Smooth muscle cell (in vitro differentiated cells): ENCODE results near the gene ATG4B. TPM values are rescaled to one million over a fixed set of nuclear protein-coding genes. Genes with fewer than 3 reads are reported as not detected.

ENCODE experiments used
- DNase-seq: peaks from one replicate; lab custom pipeline; 2025; ENCODE audit not compliant: unreplicated experiment; lab: John Stamatoyannopoulos, UW
- H2AFZ ChIP-seq: fragments of 200-600 bp; sonication (generic); 2 replicates; pipeline ENCODE4 v1.6.0; 2016; ENCODE audit warnings: antibody characterized with exemption, low read depth, mild to moderate bottlenecking
- H3F3A ChIP-seq: fragments of 200-600 bp; sonication (generic); 2 replicates; pipeline ENCODE4 v1.6.0; 2017; ENCODE audit warnings: antibody characterized with exemption, low read depth
- H3K27ac ChIP-seq: fragments of 200-600 bp; sonication (generic); 2 replicates; pipeline ENCODE4 v1.5.1; 2016; ENCODE audit warnings: low read depth, mild to moderate bottlenecking
- H3K27me3 ChIP-seq: fragments of 200-600 bp; sonication (generic); 2 replicates; pipeline ENCODE4 v1.6.1; 2016; ENCODE audit warnings: low read depth, mild to moderate bottlenecking
- H3K36me3 ChIP-seq: fragments of 200-600 bp; sonication (generic); 2 replicates; pipeline ENCODE4 v1.5.1; 2016; ENCODE audit warnings: low read depth
- H3K4me1 ChIP-seq: fragments of 200-600 bp; sonication (generic); 2 replicates; pipeline ENCODE4 v1.5.1; 2016; ENCODE audit warnings: low read depth
- H3K4me2 ChIP-seq: fragments of 200-600 bp; sonication (generic); 2 replicates; pipeline ENCODE4 v1.6.0; 2016; ENCODE audit warnings: mild to moderate bottlenecking
- H3K4me3 ChIP-seq: fragments of 200-600 bp; sonication (generic); 2 replicates; pipeline ENCODE4 v1.5.1; 2016; ENCODE audit warnings: mild to moderate bottlenecking
- H3K79me2 ChIP-seq: fragments of 200-600 bp; sonication (generic); 2 replicates; pipeline ENCODE4 v1.6.0; 2016; ENCODE audit warnings: low read depth, mild to moderate bottlenecking
- H3K9ac ChIP-seq: fragments of 200-600 bp; sonication (generic); 2 replicates; pipeline ENCODE4 v1.6.0; 2016; ENCODE audit warnings: low read depth
- H3K9me3 ChIP-seq: fragments of 200-600 bp; sonication (generic); replicated peaks from 2 replicates; pipeline ENCODE4 v1.5.1; 2016; ENCODE audit warnings: low read depth
- H4K20me1 ChIP-seq: fragments of 200-600 bp; sonication (generic); 2 replicates; pipeline ENCODE4 v1.6.0; 2016; ENCODE audit warnings: low read depth
- CTCF ChIP-seq: fragments of 200-600 bp; sonication (generic); IDR thresholded peaks from 2 replicates; pipeline ENCODE4 v1.5.1; 2017; ENCODE audit warnings: borderline replicate concordance, mild to moderate bottlenecking, antibody characterized with exemption; ENCODE audit not compliant: insufficient read depth, poor library complexity, severe bottlenecking
- WGBS: methylation state at CpG from one replicate; pipeline ENCODE4 v1.1.7; 2016; ENCODE audit warnings: low lambda C conversion rate; 5-methylcytosine and 5-hydroxymethylcytosine counted together
- polyA plus RNA-seq: library from polyadenylated mRNA; unstranded; fragments of >200 nt; fragmentation: Nextera tagmentation; extraction: Ambion mirVana; gene quantifications from 2 replicates; pipeline ENCODE4 v1.2.1, GENCODE V29; 2016
- total RNA-seq: library from RNA; depleted of rRNA; stranded (reverse); fragments of >200 nt; gene quantifications from 2 replicates; pipeline ENCODE4 v1.2.3, GENCODE V29; 2014

The ATG4B gene
- total and polyA plus RNA-seq, 2 experiments from 2014 or later: 70.3 to 91.3 TPM

DNA sequence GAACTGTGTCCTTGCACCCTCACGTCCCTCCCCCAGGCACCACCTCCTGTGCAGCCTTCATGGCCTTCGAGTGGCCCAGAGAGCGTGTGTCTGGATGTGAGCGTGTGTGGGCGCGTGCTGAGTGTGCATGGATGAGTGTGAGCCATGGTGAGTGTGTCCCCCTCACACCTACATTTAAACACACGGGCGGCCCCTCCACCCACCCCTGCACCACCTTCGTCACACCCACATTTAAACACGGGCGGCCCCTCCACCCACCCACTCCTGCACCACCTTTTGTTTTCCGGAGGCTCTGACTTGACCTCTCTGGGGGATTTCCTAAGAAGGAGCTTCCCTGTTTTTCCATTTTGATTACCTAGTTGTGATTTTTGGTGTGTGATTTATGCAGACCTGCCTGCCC, 31.3 kb downstream of the ATG4B start:
- H3K4me2 ChIP-seq: no peak overlapping the region
- no peak overlapping the region for H2AFZ ChIP-seq
- H3K27me3 ChIP-seq: no peaks in the 10 kb centered on the region
- H3K4me3 ChIP-seq: no peak overlapping the region
- DNase-seq: no peak
- TF ChIP-seq CTCF: no peak
- H3K9me3 ChIP-seq: no peaks in the 10 kb centered on the region
- no peak overlapping the region for H3K9ac ChIP-seq
- H4K20me1 ChIP-seq: peaks cover 13% of the 10 kb centered on the region
- no peaks in the 10 kb centered on the region for H3K79me2 ChIP-seq
- WGBS: 91% methylated on average over 7 of the region's 12 CpGs
- no peak overlapping the region for H3K27ac ChIP-seq
- H3F3A ChIP-seq: no peaks in the 10 kb centered on the region
- no peaks in the 10 kb centered on the region for H3K36me3 ChIP-seq
- H3K4me1 ChIP-seq: no peaks in the 10 kb centered on the region

DNA sequence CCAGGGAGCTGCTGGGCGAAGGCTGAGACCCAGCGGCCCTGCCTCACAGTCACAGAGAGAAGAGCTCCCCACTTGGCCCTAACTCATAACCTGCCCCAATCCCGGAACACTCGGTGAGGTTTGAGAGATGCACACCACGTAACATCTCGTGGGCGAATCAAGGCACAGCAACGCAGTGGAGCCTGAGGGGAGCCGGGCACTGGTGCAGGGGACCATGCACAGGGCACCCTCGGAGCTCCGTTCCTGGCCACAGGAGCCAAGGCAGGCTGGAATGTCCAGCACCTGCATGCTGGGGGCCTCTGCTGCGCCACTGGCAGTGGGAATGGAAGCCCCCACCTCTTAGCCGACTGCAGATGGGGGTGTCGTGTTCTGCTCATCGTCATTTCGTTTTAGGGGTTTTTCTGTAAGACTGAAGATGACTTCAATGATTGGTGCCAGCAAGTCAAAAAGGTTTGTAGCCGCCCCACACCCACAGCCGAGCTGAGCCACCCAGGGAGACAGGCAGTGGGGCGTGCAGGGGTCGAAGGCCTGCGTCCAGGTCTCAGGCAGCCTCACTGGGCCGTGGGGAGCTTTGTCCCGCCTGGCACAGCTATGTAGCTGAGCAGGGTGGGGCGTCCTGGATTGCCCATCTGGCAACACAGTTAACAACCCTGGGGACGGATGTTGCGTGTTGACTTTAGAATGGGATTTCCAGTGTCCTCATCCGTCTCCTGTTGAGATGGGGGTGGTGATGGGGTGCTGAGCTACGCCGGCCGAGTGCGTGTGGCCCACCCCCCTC, 33.0 kb downstream of the ATG4B start:
- TF ChIP-seq CTCF: no peak
- Histone ChIP-seq H4K20me1 (peaks cover 12% of the 10 kb centered on the region), H3K27ac (no peak overlapping the region), H3K79me2 (no peaks in the 10 kb centered on the region), H3K9me3 (no peaks in the 10 kb centered on the region), H3K4me2 (no peak overlapping the region), H3K27me3 (no peaks in the 10 kb centered on the region), H3K4me3 (no peak overlapping the region), H3F3A (peaks cover 5% of the 10 kb centered on the region), H3K9ac (no peak overlapping the region), H3K36me3 (no peaks in the 10 kb centered on the region), H3K4me1 (no peaks in the 10 kb centered on the region), H2AFZ (no peak overlapping the region)
- 92% methylated on average over 31 of the region's 31 CpGs for WGBS
- no peak for DNase-seq

GRCh38 chr2:241671457-241672240, 34.2 kb downstream of the ATG4B start:
- Histone ChIP-seq H3F3A (peaks cover 8% of the 10 kb centered on the region), H3K9me3 (no peaks in the 10 kb centered on the region), H3K9ac (no peak overlapping the region), H3K4me3 (no peak overlapping the region), H3K27ac (no peak overlapping the region), H3K79me2 (no peaks in the 10 kb centered on the region), H3K36me3 (no peaks in the 10 kb centered on the region), H3K27me3 (no peaks in the 10 kb centered on the region), H4K20me1 (peaks cover under 1% of the 10 kb centered on the region), H3K4me1 (no peaks in the 10 kb centered on the region), H3K4me2 (no peak overlapping the region), H2AFZ (no peak overlapping the region)
- no peak for DNase-seq
- TF ChIP-seq CTCF: no peak
- WGBS: 92% methylated on average over 31 of the region's 31 CpGs
